HCT116 (cell line): ENCODE results near the gene DGKB. TPM values are rescaled to one million over a fixed set of nuclear protein-coding genes. Genes with fewer than 3 reads are reported as not detected.

Source experiments
- ATAC-seq: fragments of 200-7000 bp; cut with Tn5 transposase; 2 replicates; pipeline ENCODE4 v1.9.1; 2020; ENCODE audit warnings: mild to moderate bottlenecking, moderate library complexity
- BruUV-seq: library from RNA; stranded (reverse); fragments of 400-500 nt; replicated peaks from 2 replicates; lab custom pipeline; 2021; lab: Mats Ljungman, UMichigan
- CTCF ChIA-PET: fragments of 300-600 bp; sonication (Branson Sonifier 250); formaldehyde crosslinking; loops from one replicate; lab custom pipeline; 2021; ENCODE audit warnings: antibody characterized with exemption; lab: Charles Lee
- POLR2A ChIA-PET: fragments of 300-600, 350-600 bp; sonication (Branson Sonifier 250); formaldehyde crosslinking; loops from one replicate; lab custom pipeline; 2021; ENCODE audit warnings: antibody characterized with exemption; lab: Charles Lee
- RAD21 ChIA-PET, 2 experiments: fragments of 300-600 bp; sonication (Branson Sonifier 250); formaldehyde crosslinking; loops; one replicate each; lab custom pipeline; 2023; ENCODE audit warnings: low total read pairs in 2 of 2; ENCODE audit not compliant: uncharacterized antibody in 2 of 2, unreplicated experiment in 2 of 2, low non-redundant PET in 1 of 2; lab: Charles Lee
- DNase-seq: peaks from one replicate; pipeline ENCODE4 v3.0.0-alpha.2; 2010; ENCODE audit warnings: low read depth, low spot score
- H2AFZ ChIP-seq: fragments of 200-600 bp; shearing (Covaris generic), sonication (generic); 2 replicates; pipeline ENCODE4 v1.6.1; 2017; ENCODE audit warnings: low read depth, mixed run types, mixed read lengths, antibody characterized with exemption, low read length; ENCODE audit not compliant: poor library complexity, severe bottlenecking
- H3K27ac ChIP-seq: 2 replicates; pipeline ENCODE4 v1.5.1; 2012; ENCODE audit warnings: low read depth, low read length
- H3K27me3 ChIP-seq: fragments of 200-600 bp; sonication (generic); 2 replicates; pipeline ENCODE4 v1.6.1; 2016; ENCODE audit warnings: mixed run types, low read length, mixed read lengths; ENCODE audit not compliant: insufficient read depth
- H3K36me3 ChIP-seq, 2 experiments: fragments of 200-500 bp in 1 of 2; fragments of 200-600 bp in 1 of 2; sonication (Bioruptor generic) in 1 of 2; sonication (generic) in 1 of 2; 2 replicates each; pipeline versions ENCODE4 v1.5.1 to v1.6.1; 2014 to 2016; ENCODE audit warnings: low read length in 2 of 2, inconsistent platforms in 1 of 2, mixed read lengths in 1 of 2, mixed run types in 1 of 2; ENCODE audit not compliant: insufficient read depth in 2 of 2, control insufficient read depth in 1 of 2
- H3K4me1 ChIP-seq, 2 experiments: fragments of 200-600 bp in 1 of 2; sonication (generic) in 1 of 2; 2 replicates each; pipeline versions ENCODE4 v1.5.1 to v1.6.1; 2012 to 2017; ENCODE audit warnings: low read length in 2 of 2, inconsistent platforms in 1 of 2, mild to moderate bottlenecking in 1 of 2, mixed read lengths in 1 of 2, mixed run types in 1 of 2, moderate library complexity in 1 of 2; ENCODE audit not compliant: insufficient read depth in 2 of 2, control insufficient read depth in 1 of 2
- H3K4me2 ChIP-seq: fragments of 200-600 bp; sonication (generic); 2 replicates; pipeline ENCODE4 v1.6.1; 2017; ENCODE audit warnings: mixed run types, low read length, mixed read lengths
- H3K4me3 ChIP-seq, 2 experiments: fragments of 200-600 bp in 1 of 2; sonication (generic) in 1 of 2; replicated peaks in 1 of 2; 2 replicates each; pipeline ENCODE4 v1.5.1; 2011 to 2016; ENCODE audit warnings: low read length in 2 of 2, control low read depth in 1 of 2, low read depth in 1 of 2, mild to moderate bottlenecking in 1 of 2, mixed read lengths in 1 of 2, mixed run types in 1 of 2
- H3K79me2 ChIP-seq: fragments of 200-600 bp; sonication (generic); 2 replicates; pipeline ENCODE4 v1.6.1; 2017; ENCODE audit warnings: mild to moderate bottlenecking, mixed run types, low read length, moderate library complexity, mixed read lengths; ENCODE audit not compliant: insufficient read depth
- H3K9ac ChIP-seq: fragments of 200-600 bp; sonication (generic); 2 replicates; pipeline ENCODE4 v1.6.1; 2016; ENCODE audit warnings: low read length, mixed read lengths
- H3K9me2 ChIP-seq: fragments of 200-600 bp; sonication (generic), shearing (Covaris generic); 2 replicates; pipeline ENCODE4 v1.6.1; 2017; ENCODE audit warnings: mixed run types, mild to moderate bottlenecking, moderate library complexity; ENCODE audit not compliant: insufficient read depth
- H3K9me3 ChIP-seq, 2 experiments: fragments of 200-500 bp in 1 of 2; fragments of 200-600 bp in 1 of 2; sonication (Bioruptor generic) in 1 of 2; sonication (generic) in 1 of 2; 2 replicates each; pipeline ENCODE4 v1.6.1; 2014 to 2017; ENCODE audit warnings: low read length in 2 of 2, mixed read lengths in 2 of 2, inconsistent platforms in 1 of 2, low read depth in 1 of 2, mild to moderate bottlenecking in 1 of 2, mixed run types in 1 of 2, moderate library complexity in 1 of 2; ENCODE audit not compliant: control insufficient read depth in 1 of 2, insufficient read depth in 1 of 2
- H4K20me1 ChIP-seq: fragments of 200-600 bp; sonication (generic), shearing (Covaris generic); 2 replicates; pipeline ENCODE4 v1.6.1; 2017; ENCODE audit warnings: mixed run types, mild to moderate bottlenecking, moderate library complexity; ENCODE audit not compliant: insufficient read depth
- CEBPB ChIP-seq: IDR thresholded peaks from 2 replicates; pipeline ENCODE4 v1.6.1; 2012; ENCODE audit warnings: low read depth
- CTCF ChIP-seq, 3 experiments: fragments of 200-600 bp in 1 of 3; sonication (generic) in 1 of 3; IDR thresholded peaks in 2 of 3; conservative IDR thresholded peaks in 1 of 3; 2 replicates each; pipeline ENCODE4 v1.5.1; 2012 to 2017; ENCODE audit warnings: low read depth in 2 of 3, low read length in 2 of 3, antibody characterized with exemption in 1 of 3, borderline replicate concordance in 1 of 3, control low read depth in 1 of 3, mild to moderate bottlenecking in 1 of 3, mixed read lengths in 1 of 3, mixed run types in 1 of 3, moderate library complexity in 1 of 3; ENCODE audit not compliant: insufficient read depth in 1 of 3
- EGR1 ChIP-seq: IDR thresholded peaks from 2 replicates; pipeline ENCODE4 v1.6.1; 2012; ENCODE audit warnings: low read depth
- EZH2 ChIP-seq: fragments of 200-600 bp; sonication (generic); IDR thresholded peaks from 2 replicates; pipeline ENCODE4 v1.6.1; 2017; ENCODE audit warnings: antibody characterized with exemption, mixed run types
- MAX ChIP-seq: IDR thresholded peaks from 2 replicates; pipeline ENCODE4 v1.6.1; 2012
- POLR2AphosphoS5 ChIP-seq: IDR thresholded peaks from 2 replicates; pipeline ENCODE4 v1.6.1; 2011; ENCODE audit warnings: mild to moderate bottlenecking, low read depth, low read length, moderate library complexity
- REST ChIP-seq: IDR thresholded peaks from 2 replicates; pipeline ENCODE4 v1.6.1; 2012; ENCODE audit warnings: low read depth
- SIN3A ChIP-seq: IDR thresholded peaks from 2 replicates; pipeline ENCODE4 v1.6.1; 2012; ENCODE audit warnings: low read depth
- SP1 ChIP-seq: IDR thresholded peaks from 2 replicates; pipeline ENCODE4 v1.6.1; 2012; ENCODE audit warnings: low read depth
- YY1 ChIP-seq: IDR thresholded peaks from 2 replicates; pipeline ENCODE4 v1.6.1; 2011; ENCODE audit warnings: low read length, low read depth, moderate library complexity, mild to moderate bottlenecking; ENCODE audit not compliant: insufficient replicate concordance; ENCODE audit errors: extremely low read depth
- ZBTB33 ChIP-seq: IDR thresholded peaks from 2 replicates; pipeline ENCODE4 v1.6.1; 2011; ENCODE audit warnings: mild to moderate bottlenecking, low read length, moderate library complexity; ENCODE audit not compliant: insufficient replicate concordance; ENCODE audit errors: extremely low read depth
- ZNF274 ChIP-seq: fragments of 200-500 bp; sonication (Bioruptor generic); IDR thresholded peaks from 2 replicates; pipeline ENCODE4 v1.6.1; 2014; ENCODE audit warnings: mild to moderate bottlenecking, low read depth, low read length, inconsistent platforms
- intact Hi-C: fragments of 100-400 bp; cut with micrococcal nuclease; formaldehyde crosslinking; loops from 2 replicates; pipeline ENCODE4 v1.10.0; 2022
- total RNA-seq: library from RNA; stranded (reverse); gene quantifications from one replicate; pipeline ENCODE4 v1.2.1, GENCODE V29; 2021; ENCODE audit not compliant: unreplicated experiment

DGKB gene
- total RNA-seq, 1 experiment from 2014 or later = 0.05 TPM

- CTCF ChIA-PET = interaction anchor here (1.6 kb wide), 1 partner anchor 18 kb away, joined by 9 read pairs; no protein-coding TSS in a partner anchor
- intact Hi-C loops = no loop called here
- BruUV-seq = no TSS peak
Observed at GRCh38 chr7:14673202-14673601, 229.3 kb downstream of the DGKB start.

GRCh38 chr7:14666913-14667312 is 235.6 kb downstream of the DGKB start:
- no peak overlapping the region for H3K4me3 ChIP-seq
- RAD21 ChIA-PET = no interaction called here
- H3K27me3 ChIP-seq = no peaks in the 10 kb centered on the region
- H3K4me1 ChIP-seq = no peaks in the 10 kb centered on the region
- H3K9me2 ChIP-seq = no peaks in the 10 kb centered on the region
- no peak overlapping the region for H3K27ac ChIP-seq
- no peaks in the 10 kb centered on the region for H4K20me1 ChIP-seq
- H3K4me2 ChIP-seq = no peak overlapping the region
- CTCF ChIA-PET = no interaction called here
- no peak for DNase-seq
- no peak for ATAC-seq
- no peaks in the 10 kb centered on the region for H3K79me2 ChIP-seq
- POLR2A ChIA-PET = no interaction called here
- H3K9ac ChIP-seq = no peak overlapping the region
- no peaks in the 10 kb centered on the region for H3K36me3 ChIP-seq
- H2AFZ ChIP-seq = no peak overlapping the region
- intact Hi-C loops = no loop called here
- BruUV-seq = no TSS peak
- no peaks in the 10 kb centered on the region for H3K9me3 ChIP-seq
- TF ChIP-seq REST (no peak), CTCF (IDR thresholded peaks at IDR 0.05 in 2 of 3, conservative IDR thresholded peaks at IDR 0.05 in 1 of 3; ENCODE audit: borderline replicate concordance in 1 of 3, insufficient read depth in 1 of 3, low read depth in 2 of 3, low read length in 2 of 3) (no peak), SP1 (no peak), YY1 (no peak), ZNF274 (no peak), EGR1 (no peak), ZBTB33 (no peak), CEBPB (no peak), EZH2 (no peak)

More at GRCh38 chr7:14673202-14673601, 229.3 kb downstream of the DGKB start:
- no peak for ATAC-seq
- RAD21 ChIA-PET = no interaction called here
- Histone ChIP-seq H3K4me2 (no peak overlapping the region), H3K4me3 (no peak overlapping the region), H3K9ac (no peak overlapping the region), H4K20me1 (no peaks in the 10 kb centered on the region), H3K9me3 (no peaks in the 10 kb centered on the region), H2AFZ (no peak overlapping the region), H3K4me1 (no peaks in the 10 kb centered on the region), H3K9me2 (no peaks in the 10 kb centered on the region), H3K79me2 (no peaks in the 10 kb centered on the region), H3K27ac (no peak overlapping the region), H3K27me3 (no peaks in the 10 kb centered on the region), H3K36me3 (no peaks in the 10 kb centered on the region)
- DNase-seq = no peak
- POLR2A ChIA-PET = no interaction called here
- no peak for TF ChIP-seq SP1
- TF ChIP-seq YY1 = no peak
- TF ChIP-seq MAX = no peak
- TF ChIP-seq POLR2AphosphoS5 = no peak
- TF ChIP-seq SIN3A = no peak
